ENCODE measurements around the gene TSPYL6.

DNA sequence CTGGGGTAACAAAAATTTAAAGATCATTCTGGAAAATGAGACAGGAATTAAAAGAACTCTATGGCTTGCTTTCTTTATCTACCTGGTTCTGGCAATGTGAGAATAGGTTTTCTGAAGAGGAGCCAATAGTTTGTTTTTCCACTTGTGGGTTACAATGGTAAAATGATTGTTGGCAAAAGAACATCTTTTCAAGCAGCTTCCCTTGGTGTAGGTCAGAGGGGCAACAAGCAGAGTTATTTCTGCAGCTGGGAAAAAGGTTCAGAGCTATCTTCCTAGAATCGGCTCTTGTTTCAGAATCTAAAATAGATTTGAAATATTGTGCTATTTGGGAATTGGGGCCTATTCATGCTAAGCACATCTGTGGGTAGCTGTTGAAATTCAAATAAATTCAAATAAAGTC lies 11.5 kb upstream of the TSPYL6 start:
- TF ChIP-seq FOXM1 (IDR thresholded peaks at IDR 0.05; ENCODE audit: borderline replicate concordance) (no peak), BHLHE40 (IDR thresholded peaks at IDR 0.05; ENCODE audit: borderline replicate concordance) (no peak), SP1 (IDR thresholded peaks at IDR 0.05) (no peak), HDGF (IDR thresholded peaks at IDR 0.05; ENCODE audit: borderline replicate concordance) (no peak)
- TF ChIP-seq, protein P1, sequence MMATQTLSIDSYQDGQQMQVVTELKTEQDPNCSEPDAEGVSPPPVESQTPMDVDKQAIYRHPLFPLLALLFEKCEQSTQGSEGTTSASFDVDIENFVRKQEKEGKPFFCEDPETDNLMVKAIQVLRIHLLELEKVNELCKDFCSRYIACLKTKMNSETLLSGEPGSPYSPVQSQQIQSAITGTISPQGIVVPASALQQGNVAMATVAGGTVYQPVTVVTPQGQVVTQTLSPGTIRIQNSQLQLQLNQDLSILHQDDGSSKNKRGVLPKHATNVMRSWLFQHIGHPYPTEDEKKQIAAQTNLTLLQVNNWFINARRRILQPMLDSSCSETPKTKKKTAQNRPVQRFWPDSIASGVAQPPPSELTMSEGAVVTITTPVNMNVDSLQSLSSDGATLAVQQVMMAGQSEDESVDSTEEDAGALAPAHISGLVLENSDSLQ (IDR thresholded peaks at IDR 0.05), result no peak

All from HEK293T (cell line).